GM18868 (cell line): ENCODE results near the gene PCDH9.
"Not testable (repeated sequence)": the region's sequence is repeated elsewhere in the genome, so short reads cannot be mapped to it uniquely, and the experiment has no call there.

Experiments
- ATAC-seq: cut with Tn5 transposase; IDR thresholded peaks from one replicate; pipeline ENCODE4 v1.9.1; 2021; ENCODE audit warnings: mild to moderate bottlenecking, moderate library complexity; ENCODE audit not compliant: unreplicated experiment

The PCDH9 gene

GRCh38 chr13:66329988-66330451, 900.1 kb downstream of the PCDH9 start:
- no peak for ATAC-seq

- ATAC-seq: no peak
These were observed 901.7 kb downstream of the PCDH9 start for GRCh38 chr13:66328476-66328875.

- ATAC-seq: no peak
These were observed 906.3 kb downstream of the PCDH9 start for GRCh38 chr13:66323745-66324347.

GRCh38 chr13:66322936-66323335, 907.2 kb downstream of the PCDH9 start:
- no peak for ATAC-seq

- no peak for ATAC-seq
These were observed 907.9 kb downstream of the PCDH9 start for GRCh38 chr13:66322193-66322740.

- no peak for ATAC-seq
These were observed 915.2 kb downstream of the PCDH9 start for GRCh38 chr13:66314911-66315310.

- no peak for ATAC-seq
These were observed 916.7 kb downstream of the PCDH9 start for GRCh38 chr13:66313413-66313812.

- ATAC-seq: no peak
These were observed 917.6 kb downstream of the PCDH9 start for GRCh38 chr13:66312312-66313087.

- ATAC-seq: no peak
These were observed 924.0 kb downstream of the PCDH9 start for GRCh38 chr13:66305961-66306617.

GRCh38 chr13:66301482-66301881, 928.7 kb downstream of the PCDH9 start:
- ATAC-seq: no peak

- ATAC-seq: no peak
These were observed 929.1 kb downstream of the PCDH9 start for GRCh38 chr13:66301006-66301405.

- ATAC-seq: no peak
These were observed 933.3 kb downstream of the PCDH9 start for GRCh38 chr13:66296875-66297274.

- no peak for ATAC-seq
These were observed 933.8 kb downstream of the PCDH9 start for GRCh38 chr13:66296328-66296727.

- not testable (repeated sequence) for ATAC-seq
These were observed 943.3 kb downstream of the PCDH9 start for GRCh38 chr13:66286806-66287205.

GRCh38 chr13:66275416-66275815, 954.7 kb downstream of the PCDH9 start:
- no peak for ATAC-seq

- no peak for ATAC-seq
These were observed 957.1 kb downstream of the PCDH9 start for GRCh38 chr13:66273011-66273410.

GRCh38 chr13:66266761-66267160, 963.4 kb downstream of the PCDH9 start:
- ATAC-seq: no peak

GRCh38 chr13:66266348-66266747, 963.8 kb downstream of the PCDH9 start:
- no peak for ATAC-seq

- no peak for ATAC-seq
These were observed 964.8 kb downstream of the PCDH9 start for GRCh38 chr13:66265371-66265770.

GRCh38 chr13:66264971-66265370, 965.2 kb downstream of the PCDH9 start:
- ATAC-seq: no peak

GRCh38 chr13:66262330-66262729, 967.8 kb downstream of the PCDH9 start:
- no peak for ATAC-seq

GRCh38 chr13:66259426-66259825, 970.7 kb downstream of the PCDH9 start:
- not testable (repeated sequence) for ATAC-seq
